Tongue (tissue), 2 donors: ENCODE measurements around the gene PACS1. TPM values are rescaled to one million over a fixed set of nuclear protein-coding genes. Genes with fewer than 3 reads are reported as not detected.

Source experiments
- DNase-seq: peaks from one replicate; pipeline ENCODE4 v3.0.0-alpha.2; 2015
- total RNA-seq: library from RNA; depleted of rRNA; stranded (reverse); fragments of >200 nt; gene quantifications from one replicate; pipeline ENCODE4 v1.2.3, GENCODE V29; 2014

Gene PACS1
- total RNA-seq, 1 donor from 2014 or later = 27.0 TPM

- DNase-seq = no peak
Observed at GRCh38 chr11:66050581-66051231, 19.4 kb upstream of the PACS1 start.

- no peak for DNase-seq
Observed at GRCh38 chr11:66051371-66051765, 18.7 kb upstream of the PACS1 start.

DNA sequence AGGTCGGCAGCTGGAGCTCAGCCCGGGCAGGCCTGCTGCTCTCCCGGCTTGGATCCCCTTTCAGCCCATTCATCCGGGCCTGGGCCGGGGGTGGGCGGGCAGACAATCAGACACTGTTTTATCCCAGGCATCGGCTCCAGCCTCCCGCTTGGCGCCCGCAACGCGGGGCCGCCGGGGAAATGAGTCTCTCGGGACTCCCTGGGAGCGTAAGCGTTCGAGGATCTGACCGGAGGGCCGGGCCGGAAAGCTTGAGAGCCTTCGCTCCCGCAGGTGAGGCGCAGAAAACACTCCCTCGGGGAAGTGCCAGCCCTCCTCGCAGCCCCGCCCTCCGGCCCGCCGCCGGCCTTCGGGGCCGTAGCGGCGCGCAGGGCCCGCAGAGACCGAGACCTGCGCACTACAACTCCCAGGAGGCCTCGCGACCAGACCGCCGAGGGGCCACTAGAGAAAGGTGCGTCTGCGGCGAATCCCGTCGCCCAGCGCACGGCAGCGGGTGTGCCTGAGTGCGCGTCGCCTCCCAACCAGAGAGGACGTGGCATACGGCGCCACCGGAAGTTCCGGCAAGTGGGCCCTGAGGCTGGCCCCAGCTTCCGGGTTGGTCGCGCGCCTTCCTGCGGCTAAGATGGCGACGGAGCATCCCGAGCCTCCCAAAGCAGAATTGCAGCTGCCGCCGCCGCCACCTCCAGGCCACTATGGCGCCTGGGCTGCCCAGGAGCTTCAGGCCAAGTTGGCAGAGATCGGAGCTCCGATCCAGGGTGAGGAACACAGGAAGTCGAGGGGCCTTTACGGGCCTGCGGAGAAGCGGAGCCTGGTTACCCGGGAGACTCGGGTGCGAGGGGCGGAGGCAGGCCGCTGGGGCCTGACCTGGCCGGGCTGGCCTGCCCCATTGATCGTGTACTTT is 18.1 kb upstream of the PACS1 start, which contains the start of gene SF3B2:
SF3B2 (plus strand) TSS at position 599 of the 898 bp plus-strand sequence; CDS start at position 620, 21 bp downstream.
- peak; percentile 98 for DNase-seq

DNA sequence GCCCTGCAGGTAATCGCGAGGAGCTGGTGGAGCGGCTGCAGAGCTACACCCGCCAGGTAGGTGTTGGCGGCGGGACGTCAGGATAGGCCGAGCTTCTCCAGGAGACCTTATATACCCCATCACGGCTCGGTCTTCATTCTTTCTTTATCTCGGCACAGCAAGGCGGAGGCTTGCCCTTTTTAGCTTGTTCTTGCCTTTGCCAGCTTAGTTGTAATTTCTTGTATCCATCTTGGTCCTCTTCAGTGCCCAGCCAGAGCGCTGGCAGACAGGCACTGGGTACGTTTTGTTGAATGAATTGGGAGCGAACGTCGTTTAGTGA is 17.4 kb upstream of the PACS1 start:
- DNase-seq = no peak

DNA sequence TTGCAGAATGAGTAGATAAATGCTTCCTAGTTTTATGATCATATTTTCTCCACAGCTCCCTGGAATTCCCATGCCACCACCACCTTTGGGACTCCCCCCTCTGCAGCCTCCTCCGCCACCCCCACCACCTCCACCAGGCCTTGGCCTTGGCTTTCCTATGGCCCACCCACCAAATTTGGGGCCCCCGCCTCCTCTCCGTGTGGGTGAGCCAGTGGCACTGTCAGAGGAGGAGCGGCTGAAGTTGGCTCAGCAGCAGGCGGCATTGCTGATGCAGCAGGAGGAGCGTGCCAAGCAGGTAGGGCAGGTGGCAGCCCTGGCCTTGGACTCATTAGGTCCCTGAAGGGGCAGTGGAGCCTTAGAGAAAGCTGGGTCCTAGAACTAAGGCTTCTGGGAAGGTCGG is 15.1 kb upstream of the PACS1 start:
- DNase-seq = no peak

GRCh38 chr11:66056501-66056900 is 13.6 kb upstream of the PACS1 start:
- DNase-seq = no peak

- no peak for DNase-seq
Observed at GRCh38 chr11:66059966-66060680, 9.9 kb upstream of the PACS1 start.

GRCh38 chr11:66061268-66061667 is 8.8 kb upstream of the PACS1 start:
- no peak for DNase-seq

GRCh38 chr11:66062408-66062807 is 7.7 kb upstream of the PACS1 start:
- no peak for DNase-seq

- DNase-seq = no peak
Observed at GRCh38 chr11:66063900-66064299, 6.2 kb upstream of the PACS1 start.

GRCh38 chr11:66064571-66064970 is 5.5 kb upstream of the PACS1 start:
- DNase-seq = no peak

- DNase-seq = no peak
Observed at GRCh38 chr11:66066751-66067150, 3.3 kb upstream of the PACS1 start.

- DNase-seq = no peak
Observed at GRCh38 chr11:66067640-66068039, 2.4 kb upstream of the PACS1 start.

- peak; percentile 88 for DNase-seq
Observed at GRCh38 chr11:66068154-66068821, 1.8 kb upstream of the PACS1 start.

- DNase-seq = peak; percentile 50
Observed at GRCh38 chr11:66068923-66069714, 953 bp upstream of the PACS1 start.

DNA sequence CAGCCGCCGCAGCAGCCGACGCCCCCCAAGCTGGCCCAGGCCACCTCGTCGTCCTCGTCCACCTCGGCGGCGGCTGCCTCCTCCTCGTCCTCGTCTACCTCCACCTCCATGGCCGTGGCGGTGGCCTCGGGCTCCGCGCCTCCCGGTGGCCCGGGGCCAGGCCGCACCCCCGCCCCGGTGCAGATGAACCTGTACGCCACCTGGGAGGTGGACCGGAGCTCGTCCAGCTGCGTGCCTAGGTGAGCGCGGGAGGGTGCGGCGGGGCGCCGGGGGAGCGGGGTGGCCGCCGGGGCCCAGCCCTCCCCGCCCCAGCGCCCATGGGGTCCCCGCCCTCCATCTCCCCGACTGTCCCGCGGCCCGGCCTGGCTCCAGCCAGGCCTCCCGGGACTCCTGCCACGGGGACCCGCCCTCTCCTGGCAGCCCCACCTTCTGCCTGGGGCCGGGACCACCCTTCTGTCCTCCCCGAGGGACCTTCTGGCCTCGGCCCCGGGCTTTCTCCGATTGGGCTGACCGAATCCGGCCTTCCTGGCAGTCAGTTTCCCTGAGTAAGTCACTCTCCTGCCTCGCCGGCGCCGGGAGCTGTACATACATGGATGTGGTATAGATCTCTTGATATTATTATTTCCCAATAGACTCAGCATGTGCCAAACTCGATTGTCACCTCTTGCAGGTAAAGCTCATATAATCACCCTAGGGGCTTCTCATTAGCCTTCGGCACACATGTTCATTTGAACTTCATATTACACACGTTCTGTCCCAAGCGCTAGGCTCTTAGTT is 720 bp downstream of the PACS1 start:
- DNase-seq = peak; percentile 45

GRCh38 chr11:66071381-66071801 is 1.3 kb downstream of the PACS1 start:
- no peak for DNase-seq

GRCh38 chr11:66072081-66072480 is 2.0 kb downstream of the PACS1 start:
- no peak for DNase-seq

DNA sequence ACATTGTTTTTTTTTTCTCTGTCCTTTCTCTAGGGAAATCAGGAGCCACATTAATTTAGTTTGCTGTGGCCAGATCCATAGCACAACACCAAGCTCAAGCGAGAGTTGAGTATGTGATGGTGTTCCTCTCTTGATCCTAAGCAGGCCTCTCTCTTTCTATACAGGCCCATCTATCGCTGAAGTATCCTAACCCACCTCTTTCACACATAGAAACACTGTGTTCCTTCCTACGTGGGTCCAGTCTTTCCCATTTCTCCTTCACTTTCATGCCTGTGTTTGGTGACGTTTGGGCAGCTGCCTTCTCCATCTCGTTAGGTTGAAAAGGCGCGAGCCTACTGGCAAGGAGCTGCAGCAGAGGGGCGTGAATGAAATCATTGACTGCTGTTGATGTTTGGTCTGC is 2.4 kb downstream of the PACS1 start:
- DNase-seq = no peak

DNA sequence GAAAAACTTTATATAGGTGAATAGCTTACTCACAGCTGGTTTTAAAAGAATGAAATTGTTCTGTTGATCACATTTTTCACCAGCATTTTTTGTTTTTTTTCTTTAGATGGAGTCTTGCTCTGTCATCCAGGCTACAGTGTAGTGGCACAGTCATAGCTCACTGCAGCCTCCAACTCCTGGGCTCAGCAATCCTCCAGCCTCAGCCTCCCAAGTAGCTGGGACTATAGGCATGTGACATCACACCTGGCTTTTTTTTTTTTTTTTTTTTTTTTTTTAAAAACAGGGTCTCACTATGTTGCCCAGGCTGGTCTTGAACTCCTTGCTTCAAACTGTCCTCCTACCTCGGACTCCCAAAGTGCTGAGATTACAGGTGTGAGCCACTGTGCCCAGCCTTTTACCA is 3.6 kb downstream of the PACS1 start:
- DNase-seq = no peak

DNA sequence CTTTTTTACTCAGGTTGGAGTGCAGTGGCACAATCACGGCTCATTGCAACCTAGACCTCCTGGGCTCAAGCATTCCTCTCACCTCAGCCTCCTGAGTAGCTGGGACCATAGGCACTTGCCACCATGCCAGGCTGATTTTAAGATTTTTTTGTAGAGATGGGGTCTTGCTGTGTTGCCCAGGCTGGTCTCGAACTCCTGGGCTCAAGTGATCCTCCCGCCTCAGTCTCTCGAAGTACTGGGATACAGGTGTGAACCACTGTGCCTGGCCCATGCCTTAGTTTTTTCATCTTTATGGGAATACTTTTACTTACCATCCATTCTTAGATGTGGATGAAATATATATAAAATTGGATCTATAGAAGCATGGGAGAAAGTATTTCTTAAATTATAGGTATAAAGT is 5.2 kb downstream of the PACS1 start:
- DNase-seq = no peak
